ENCODE measurements around the gene PRKG1. TPM values are rescaled to one million over a fixed set of nuclear protein-coding genes. Genes with fewer than 3 reads are reported as not detected.

The PRKG1 gene
- total RNA-seq, 4 donors from 2014 or later, result 26.5 to 72.3 (median 58.1) TPM

DNA sequence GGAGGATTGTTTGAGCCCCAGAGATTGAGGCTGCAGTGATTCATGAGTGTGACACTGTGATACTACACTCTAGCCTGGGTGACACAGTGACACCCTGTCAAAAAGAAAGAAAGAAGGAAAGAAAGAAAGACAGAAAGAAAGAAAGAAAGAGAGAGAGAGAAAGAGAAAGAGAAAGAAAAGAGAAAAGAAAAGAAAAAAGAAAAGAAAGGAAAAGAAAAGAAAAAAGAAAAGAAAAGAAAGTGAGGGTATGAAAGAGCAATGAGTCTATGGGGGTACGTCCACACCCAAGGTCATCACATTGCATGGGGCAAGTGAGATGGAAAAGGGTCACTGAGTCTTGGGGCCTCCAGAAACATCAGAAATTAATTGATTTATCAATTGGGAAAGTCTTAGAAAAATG is 760.3 kb downstream of the PRKG1 start:
- Histone ChIP-seq H3K27ac (no peak overlapping the region), H3K4me1 (no peaks in the 10 kb centered on the region), H3K27me3 (no peaks in the 10 kb centered on the region), H3K4me3 (replicated peaks in 1 of 3) (no peak overlapping the region), H3K9me3 (no peaks in the 10 kb centered on the region), H3K36me3 (no peaks in the 10 kb centered on the region)
- TF ChIP-seq, protein P1, sequence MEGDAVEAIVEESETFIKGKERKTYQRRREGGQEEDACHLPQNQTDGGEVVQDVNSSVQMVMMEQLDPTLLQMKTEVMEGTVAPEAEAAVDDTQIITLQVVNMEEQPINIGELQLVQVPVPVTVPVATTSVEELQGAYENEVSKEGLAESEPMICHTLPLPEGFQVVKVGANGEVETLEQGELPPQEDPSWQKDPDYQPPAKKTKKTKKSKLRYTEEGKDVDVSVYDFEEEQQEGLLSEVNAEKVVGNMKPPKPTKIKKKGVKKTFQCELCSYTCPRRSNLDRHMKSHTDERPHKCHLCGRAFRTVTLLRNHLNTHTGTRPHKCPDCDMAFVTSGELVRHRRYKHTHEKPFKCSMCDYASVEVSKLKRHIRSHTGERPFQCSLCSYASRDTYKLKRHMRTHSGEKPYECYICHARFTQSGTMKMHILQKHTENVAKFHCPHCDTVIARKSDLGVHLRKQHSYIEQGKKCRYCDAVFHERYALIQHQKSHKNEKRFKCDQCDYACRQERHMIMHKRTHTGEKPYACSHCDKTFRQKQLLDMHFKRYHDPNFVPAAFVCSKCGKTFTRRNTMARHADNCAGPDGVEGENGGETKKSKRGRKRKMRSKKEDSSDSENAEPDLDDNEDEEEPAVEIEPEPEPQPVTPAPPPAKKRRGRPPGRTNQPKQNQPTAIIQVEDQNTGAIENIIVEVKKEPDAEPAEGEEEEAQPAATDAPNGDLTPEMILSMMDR (IDR thresholded peaks at IDR 0.05), result no peak
- TF ChIP-seq POLR2A (IDR thresholded peaks at IDR 0.05), result no peak
- WGBS, 2 donors, result 95% methylated on average over 1 of the region's 1 CpG
- intact Hi-C loops (cut with DNase I), result no loop called here
- DNase-seq, result no peak

DNA sequence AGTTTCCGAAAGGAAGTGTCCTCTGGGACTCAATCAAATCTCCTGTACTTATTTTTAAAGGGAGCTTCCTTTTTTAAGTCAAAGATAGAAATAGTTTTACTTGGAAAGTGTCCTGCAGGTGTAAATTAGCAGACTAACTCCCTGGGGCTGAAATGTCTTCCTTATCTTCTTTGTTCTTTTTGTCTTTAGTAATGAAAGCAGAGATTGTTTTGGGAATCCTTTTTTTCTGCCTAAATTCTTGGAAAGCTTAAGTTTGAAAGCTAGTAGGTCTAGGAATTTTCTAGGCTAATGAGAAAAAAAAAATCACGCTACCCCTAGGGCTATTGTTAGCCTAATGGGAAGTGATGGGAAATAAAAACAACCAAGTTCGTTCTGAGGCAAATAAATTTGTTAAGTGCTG is 764.2 kb downstream of the PRKG1 start:
- WGBS, 2 donors, result 61 to 68% methylated on average over 3 of the region's 3 CpGs
- no peak for DNase-seq
- no peaks in the 10 kb centered on the region for H3K9me3 ChIP-seq
- H3K4me1 ChIP-seq, result no peaks in the 10 kb centered on the region
- H3K4me3 ChIP-seq (replicated peaks in 1 of 3), result no peak overlapping the region
- TF ChIP-seq, protein P1 (IDR thresholded peaks at IDR 0.05), result no peak
- TF ChIP-seq POLR2A (IDR thresholded peaks at IDR 0.05), result no peak
- intact Hi-C loops (cut with DNase I), result no loop called here
- H3K27me3 ChIP-seq, result no peaks in the 10 kb centered on the region
- H3K27ac ChIP-seq, result no peak overlapping the region
- H3K36me3 ChIP-seq, result no peaks in the 10 kb centered on the region

DNA sequence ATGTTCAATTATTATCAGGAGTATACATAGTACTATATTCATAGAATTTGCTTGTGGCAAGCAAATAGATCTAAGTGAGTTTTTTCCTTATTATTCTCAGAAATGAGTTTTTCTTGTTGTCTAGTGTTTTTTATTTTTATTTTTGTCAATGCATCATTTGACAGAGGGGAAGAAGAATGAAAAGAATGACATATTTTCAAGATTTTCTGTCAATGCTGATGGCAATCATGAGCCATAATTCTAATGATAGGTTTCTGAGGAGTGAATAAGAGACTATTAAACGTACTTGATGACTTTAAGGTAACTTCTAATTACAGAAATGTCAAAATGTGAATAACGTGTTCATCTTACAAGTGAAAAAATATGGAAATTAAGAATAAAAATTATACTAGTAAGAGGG is 769.7 kb downstream of the PRKG1 start:
- intact Hi-C loops (cut with DNase I), result no loop called here
- DNase-seq, result no peak
- Histone ChIP-seq H3K9me3 (no peaks in the 10 kb centered on the region), H3K4me3 (replicated peaks in 1 of 3) (no peak overlapping the region), H3K36me3 (no peaks in the 10 kb centered on the region), H3K27ac (no peak overlapping the region), H3K4me1 (no peaks in the 10 kb centered on the region), H3K27me3 (no peaks in the 10 kb centered on the region)
- 90 to 91% methylated on average over 2 of the region's 2 CpGs for whole genome bisulfite sequencing, 2 donors
- no peak for TF ChIP-seq POLR2A (IDR thresholded peaks at IDR 0.05)
- TF ChIP-seq, protein P1 (IDR thresholded peaks at IDR 0.05), result no peak

DNA sequence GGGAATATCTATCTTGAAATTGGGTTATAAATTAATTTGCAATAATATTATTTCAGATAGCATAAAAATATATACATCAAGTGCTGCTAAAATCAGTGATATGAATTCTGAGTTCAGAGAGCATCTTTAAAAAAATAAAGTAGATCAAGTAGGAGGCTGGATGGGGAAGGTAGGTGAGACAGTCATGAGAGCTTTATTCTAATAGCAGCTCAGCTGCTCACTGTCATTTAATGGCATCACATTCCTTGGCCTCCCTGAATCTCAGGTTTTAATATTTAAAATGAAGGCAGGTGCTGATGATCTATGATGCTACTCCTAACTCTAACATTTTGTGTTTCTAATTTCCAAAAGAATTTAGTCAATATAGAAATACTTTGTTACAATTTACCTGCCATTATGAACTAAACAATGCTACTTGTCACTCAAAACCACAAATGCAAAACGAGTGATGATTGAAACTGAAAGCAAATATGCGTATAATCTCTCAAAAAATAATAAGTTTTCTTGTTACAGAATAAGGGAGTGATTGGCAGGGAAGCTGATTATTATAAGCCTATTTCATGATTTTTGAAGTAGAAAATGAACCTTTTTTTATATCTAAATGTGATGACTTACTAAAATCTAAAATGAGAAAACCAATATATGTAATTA is 772.7 kb downstream of the PRKG1 start:
- H3K36me3 ChIP-seq, result no peaks in the 10 kb centered on the region
- DNase-seq, result no peak
- H3K27ac ChIP-seq, result no peak overlapping the region
- intact Hi-C loops (cut with DNase I), result no loop called here
- H3K9me3 ChIP-seq, result no peaks in the 10 kb centered on the region
- TF ChIP-seq POLR2A (IDR thresholded peaks at IDR 0.05), result no peak
- TF ChIP-seq, protein P1 (IDR thresholded peaks at IDR 0.05), result no peak
- WGBS, 2 donors, result 83 to 91% methylated on average over 2 of the region's 2 CpGs
- no peaks in the 10 kb centered on the region for H3K4me1 ChIP-seq
- H3K27me3 ChIP-seq, result no peaks in the 10 kb centered on the region
- no peak overlapping the region for H3K4me3 ChIP-seq (replicated peaks in 1 of 3)

DNA sequence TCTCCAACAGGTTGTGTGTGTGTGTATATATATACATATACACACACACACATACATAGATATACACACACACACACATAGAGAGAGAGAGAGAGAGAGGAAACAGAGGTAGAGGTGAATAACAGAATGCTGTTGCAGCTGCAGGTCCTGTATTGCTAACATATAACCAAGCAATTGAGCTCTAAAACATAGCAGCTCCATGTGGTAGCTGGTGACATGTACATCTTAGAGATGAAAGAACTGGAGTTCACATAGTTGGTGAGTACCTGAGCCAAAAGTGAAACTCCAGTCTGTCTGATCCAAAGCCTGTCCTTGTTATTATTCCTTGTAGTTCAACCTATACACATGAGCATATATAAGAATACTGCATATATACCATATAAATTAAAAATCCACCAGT is 778.0 kb downstream of the PRKG1 start:
- DNase-seq, result no peak
- no peaks in the 10 kb centered on the region for H3K27me3 ChIP-seq
- no peak for TF ChIP-seq POLR2A (IDR thresholded peaks at IDR 0.05)
- TF ChIP-seq, protein P1 (IDR thresholded peaks at IDR 0.05), result no peak
- H3K4me1 ChIP-seq, result no peaks in the 10 kb centered on the region
- no peaks in the 10 kb centered on the region for H3K9me3 ChIP-seq
- intact Hi-C loops (cut with DNase I), result no loop called here
- H3K27ac ChIP-seq, result no peak overlapping the region
- H3K4me3 ChIP-seq (replicated peaks in 1 of 3), result no peak overlapping the region
- no peaks in the 10 kb centered on the region for H3K36me3 ChIP-seq
